ENCODE measurements around the gene TMC1.
A peak's percentile ranks its signal among the peaks of the same experiment; 100 is the strongest.

The TMC1 gene

DNA sequence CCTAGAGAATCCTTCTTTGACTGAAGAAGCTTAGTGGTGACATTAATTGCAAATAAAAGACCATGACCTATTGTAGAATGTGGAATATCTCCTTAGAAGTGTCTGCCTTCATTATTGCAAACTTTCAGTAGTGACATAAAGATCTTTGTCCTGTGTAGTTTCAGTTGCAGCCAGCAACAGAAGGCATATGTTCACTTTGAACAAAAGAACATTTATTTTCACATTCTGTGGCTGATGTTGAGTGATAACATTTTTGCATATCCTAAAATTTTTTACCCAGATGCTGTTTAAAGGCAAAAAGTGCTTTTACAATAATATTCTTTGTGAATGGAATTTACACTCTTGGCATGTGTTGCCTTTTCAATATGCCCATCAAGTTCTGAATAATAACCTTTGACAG lies 165.9 kb downstream of the TMC1 start:
- DNase-seq: no peak

DNA sequence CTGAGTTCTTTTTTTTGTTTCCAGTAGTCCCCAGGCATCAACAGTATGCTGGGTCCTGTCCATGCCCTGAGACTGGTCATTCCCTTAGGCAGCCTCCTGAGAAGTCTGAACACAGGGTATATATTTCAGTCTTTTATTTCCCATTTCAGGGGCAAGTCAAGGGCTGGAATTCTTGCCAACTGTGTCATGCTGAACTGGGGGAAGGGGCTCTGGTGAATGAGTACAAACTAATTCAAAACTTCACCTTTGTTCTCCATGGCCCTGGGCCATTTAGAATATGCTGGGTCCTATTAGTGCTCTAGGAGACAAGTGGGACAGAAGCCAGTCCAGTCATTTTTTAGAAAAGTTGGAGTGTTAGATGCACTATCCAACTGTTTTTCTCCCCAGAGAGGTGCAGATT lies 170.3 kb downstream of the TMC1 start:
- DNase-seq: no peak

DNA sequence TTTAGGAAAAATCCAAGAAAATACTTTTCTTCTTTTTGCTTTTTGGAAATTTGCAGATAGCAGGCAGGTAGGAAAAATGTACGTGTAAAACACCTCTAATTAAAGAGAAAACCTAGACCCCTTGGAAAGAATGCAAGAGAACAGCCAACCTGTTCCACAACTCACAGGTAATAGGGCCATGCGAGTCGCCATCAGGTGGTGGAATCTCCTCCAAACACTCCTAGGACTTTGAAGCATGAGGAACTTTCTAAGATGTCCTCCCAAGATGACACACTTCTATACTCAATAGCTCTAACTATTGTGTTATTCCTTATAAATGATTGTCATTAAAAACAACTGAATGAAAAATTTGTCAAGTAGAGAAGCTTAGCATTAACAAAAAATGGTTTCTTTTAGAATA lies 174.0 kb downstream of the TMC1 start:
- DNase-seq: no peak

DNA sequence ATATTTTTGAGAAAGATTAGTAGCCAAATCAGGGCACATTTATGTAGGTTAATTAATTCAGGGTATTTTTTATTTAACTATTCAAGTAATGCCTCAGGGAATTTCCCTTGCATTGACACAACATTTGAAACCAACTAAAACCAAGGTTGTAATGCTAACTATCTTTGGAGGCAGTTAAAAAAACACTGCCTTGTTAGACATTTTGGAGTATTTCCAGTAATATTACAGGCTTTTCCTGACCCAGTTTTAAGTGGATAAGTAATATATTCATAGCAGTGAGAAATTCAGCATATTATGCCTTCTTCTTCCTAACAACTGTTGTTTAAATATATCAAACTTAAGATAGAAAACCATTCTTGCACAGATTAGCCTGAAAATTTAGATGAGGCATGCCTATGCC lies 175.1 kb downstream of the TMC1 start:
- DNase-seq: no peak

DNA sequence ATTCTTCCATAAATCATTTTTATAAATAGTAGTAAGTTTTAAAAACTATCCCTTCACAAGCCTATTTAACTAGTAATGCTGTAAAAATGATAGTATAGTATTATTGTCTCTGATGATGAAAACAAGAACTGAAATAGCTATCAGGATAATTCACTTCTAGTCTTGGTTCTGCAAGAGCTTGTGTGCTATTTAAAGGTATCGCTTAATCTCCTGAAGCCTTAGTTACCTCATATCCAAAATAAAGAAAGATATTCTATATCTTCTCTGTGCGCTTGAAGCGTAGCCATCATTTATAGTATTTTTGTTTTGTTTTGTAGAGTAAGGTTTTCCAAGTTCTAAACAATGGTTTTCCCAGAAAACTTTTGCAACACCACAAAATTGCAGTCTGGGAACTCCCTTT lies 180.1 kb downstream of the TMC1 start:
- no peak for DNase-seq

DNA sequence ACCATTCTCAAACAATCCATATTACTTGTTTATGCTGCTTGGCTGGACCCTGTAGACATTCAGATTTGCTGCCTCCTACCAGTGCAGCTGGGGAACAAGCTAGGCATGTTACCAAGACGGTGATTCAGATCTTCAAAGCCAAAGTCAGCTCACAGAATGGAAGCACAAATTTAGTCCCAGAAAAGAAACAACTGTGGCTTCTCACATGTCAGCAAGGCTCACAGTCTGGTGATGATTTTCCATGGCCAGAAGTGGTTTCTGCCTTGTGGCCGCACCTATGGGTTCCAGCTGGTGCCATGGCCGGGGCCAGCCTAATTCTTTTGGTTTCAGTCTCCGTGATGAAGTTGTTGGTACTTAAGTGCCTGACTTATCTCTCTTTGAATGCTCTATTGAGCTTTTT lies 182.2 kb downstream of the TMC1 start:
- no peak for DNase-seq

DNA sequence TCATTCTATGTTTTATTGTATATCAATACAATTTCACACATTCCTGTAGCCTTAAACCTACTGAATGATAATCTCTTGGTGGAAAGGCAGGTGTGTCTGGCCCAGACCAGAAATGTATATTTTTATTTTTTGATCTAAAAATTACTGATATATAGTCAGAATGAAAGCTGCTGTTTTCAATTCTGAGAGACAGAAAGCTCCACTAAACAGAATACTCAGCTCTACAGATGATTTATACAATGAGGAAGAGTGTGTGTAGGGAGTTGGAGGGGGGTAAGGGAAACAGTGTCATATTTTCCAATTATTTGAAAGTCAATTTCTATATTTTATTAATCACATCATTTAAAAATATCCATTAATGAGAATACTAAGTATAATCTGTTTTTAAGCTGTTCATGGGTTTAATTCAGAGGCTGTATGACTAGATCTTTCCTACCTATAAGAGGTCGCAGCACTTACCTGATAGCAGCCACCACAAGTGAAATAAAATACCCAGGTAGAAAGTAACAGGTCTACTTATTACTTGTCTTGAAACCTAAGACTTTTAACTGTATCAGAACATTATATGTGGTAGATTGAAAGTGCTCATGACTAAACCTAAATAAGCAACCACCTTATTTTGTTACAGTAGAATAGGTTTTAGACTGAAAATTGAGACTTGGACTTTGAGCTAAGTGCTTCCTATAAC lies 183.4 kb downstream of the TMC1 start:
- DNase-seq: no peak

DNA sequence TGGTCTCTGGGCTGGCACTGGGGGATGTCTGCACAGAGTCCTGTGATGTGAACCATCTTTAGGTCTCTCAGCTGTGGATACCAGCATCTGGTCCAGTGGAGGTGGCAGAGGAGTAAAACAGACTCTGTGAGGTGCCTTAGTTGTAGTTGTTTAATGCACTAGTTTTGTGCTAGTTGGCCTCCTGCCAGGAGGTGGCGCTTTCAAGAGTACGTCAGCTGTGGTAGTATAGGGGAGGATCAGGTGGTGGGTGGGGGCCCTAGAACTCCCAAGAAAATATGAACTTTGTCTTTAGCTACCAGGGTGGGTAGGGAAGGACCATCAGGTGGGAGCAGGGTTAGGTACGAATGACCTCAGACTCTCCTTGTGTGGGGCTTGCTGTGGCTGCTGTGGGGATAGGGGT lies 197.1 kb downstream of the TMC1 start:
- DNase-seq: no peak

DNA sequence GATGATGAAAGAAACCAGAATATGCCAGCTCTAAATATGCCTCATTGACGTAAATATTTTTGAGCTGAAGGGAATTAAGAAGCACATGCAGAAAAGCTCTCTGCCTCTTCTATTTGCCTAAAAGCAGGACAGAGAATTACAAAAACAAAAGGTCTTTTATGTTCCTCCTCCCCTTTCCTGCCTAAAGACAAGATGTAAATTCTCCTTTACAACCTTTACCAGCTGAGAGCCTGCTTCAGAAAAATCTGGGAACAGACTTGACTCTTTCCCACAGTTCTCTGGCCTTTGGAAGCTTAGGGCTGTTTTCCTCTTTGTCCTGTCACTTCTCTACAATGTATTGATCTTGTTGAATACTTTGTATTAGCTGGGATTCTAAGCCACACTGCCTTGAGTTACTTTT lies 199.7 kb downstream of the TMC1 start:
- no peak for DNase-seq

DNA sequence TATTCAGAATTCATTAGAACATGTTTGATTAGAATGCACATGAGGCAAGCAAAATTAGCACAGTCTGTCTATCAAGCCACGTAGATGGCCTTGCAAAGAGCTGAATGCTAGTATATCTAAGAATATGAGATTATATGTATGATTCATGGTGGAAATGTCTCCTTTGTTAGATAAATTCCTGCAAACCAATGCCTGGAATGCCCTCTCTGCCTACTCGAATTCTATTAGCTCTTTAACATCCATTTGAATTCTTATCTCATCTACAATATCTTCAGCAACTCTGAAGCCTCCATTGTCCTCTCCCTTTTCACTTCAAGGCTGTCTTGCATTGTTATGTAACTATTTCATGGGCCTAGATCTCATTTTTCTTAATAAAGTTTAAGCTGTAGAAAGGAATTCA lies 205.5 kb downstream of the TMC1 start:
- no peak for DNase-seq

DNA sequence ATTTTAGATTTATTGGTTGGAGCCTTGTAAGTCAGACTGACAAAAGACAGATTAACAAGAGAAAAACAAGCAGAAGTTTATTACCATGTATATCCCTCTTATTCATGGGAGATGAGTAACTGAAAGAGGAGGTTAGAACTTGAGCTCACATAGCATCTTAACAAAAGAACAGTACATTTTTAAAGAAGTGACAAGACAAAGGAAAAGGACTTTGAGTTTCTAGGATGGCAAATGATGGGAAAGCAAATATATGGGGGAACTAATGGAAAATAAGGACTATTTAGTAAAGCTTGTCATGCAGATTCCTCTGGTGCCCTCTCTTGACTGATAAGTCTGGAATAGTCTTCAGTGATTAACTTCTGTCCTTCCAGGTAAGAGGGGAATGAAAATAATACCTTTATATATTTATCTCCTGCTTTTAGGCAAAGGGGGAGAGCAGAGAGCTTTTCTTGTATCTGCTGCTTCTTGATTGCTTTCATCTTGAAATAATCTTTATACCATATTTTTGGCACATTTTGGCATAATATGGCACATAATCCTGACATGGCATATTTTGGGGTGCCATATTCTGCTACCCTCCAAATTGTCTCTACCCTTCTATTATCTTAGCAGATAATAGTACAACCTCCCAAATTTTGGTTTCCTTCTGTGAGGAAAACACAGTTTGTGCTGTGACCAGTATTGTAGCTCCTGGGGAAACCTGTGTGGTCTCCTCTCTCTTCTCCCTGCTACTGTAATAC lies 206.8 kb downstream of the TMC1 start:
- no peak for DNase-seq

DNA sequence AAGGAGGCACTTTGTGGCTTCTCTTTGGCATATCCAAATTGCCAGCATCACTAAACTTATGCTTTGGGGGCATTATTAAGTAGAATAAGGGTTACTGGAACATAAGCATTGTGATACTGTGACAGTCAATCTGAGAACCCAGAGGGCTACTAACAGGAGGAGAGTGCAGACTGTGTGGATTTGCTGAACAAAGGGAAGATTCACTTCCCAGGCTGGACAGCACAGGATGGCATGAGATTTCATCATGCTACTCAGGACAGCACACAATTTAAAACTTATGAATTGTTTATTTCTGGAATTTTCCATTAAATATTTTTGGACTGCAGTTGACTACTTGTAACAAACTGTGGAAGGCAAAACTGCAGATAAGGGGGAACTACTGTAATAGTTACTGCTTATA lies 212.5 kb downstream of the TMC1 start:
- DNase-seq: no peak

DNA sequence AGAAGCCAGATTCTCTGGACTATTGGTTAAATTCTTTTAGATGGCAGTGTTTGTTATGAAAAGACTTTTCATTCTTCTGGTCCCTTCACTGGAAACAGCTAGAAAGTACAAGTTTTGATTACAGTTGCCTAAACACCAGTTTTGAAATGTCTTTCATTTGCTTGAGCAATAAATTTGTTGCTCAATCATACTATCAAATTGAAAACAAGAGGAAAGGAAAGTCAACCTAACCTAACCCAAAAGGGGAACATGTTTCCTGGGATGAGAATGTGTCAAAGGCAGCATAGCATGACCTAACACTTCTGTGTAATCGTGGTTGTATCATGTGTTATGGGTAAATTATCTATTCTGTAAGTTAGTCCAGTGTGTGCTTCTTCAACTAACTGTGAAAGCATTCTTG lies 213.2 kb downstream of the TMC1 start:
- DNase-seq: no peak

DNA sequence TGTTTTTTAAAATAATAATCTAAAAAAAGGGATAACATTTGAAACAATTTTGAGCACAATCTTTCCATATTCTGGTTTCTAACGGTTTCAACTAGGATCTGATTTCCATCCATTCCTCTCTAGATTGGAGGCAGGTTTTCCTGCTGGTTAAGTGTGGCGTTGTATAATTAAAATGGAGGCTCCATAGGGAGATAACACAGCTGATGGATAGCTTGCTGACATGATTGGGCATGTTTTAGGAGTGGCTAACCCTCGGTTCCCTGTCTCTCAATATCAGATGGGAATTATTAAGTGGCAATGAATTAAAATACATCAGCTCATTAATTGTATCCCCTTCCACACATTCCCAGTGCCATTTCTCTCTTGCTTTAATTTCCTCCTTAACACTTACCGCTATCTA lies 222.4 kb downstream of the TMC1 start:
- no peak for DNase-seq

DNA sequence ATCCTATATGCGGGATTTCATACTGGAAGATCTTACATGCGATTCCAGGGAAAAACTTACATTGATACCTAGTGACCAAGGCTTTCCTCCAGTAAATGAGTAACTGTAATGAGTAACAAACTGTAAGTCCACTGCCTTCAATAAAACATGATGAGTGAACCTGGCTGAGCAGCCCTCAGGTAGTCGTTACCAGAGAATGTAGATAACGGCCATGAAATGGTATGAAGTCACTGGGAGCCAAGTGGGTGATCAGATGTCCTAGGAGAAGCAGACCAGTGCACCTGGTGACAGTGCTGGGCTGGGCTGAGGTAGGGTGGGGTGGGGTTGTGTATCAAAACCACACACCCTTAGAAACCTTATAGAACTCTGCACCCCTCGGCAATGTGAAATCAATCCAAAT lies 227.9 kb downstream of the TMC1 start:
- DNase-seq: peak; percentile 11

DNA sequence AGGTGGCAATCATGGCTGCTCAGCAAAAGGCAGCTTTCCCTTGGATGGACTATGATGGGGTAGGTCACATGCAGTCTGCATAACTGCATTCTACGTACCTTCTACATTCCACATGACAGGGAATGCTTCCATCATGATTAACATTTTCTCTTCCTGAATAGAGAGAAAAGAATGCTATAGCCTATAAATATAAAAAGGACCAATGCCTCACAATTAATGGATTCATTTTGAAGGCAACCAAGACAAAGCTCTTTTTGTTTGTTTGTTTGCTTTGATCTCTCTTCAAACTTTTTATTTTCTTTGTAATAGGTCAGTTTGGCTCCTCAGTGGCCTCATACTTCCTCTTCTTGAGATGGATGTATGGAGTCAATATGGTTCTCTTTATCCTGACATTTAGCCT lies 230.1 kb downstream of the TMC1 start:
- DNase-seq: no peak

DNA sequence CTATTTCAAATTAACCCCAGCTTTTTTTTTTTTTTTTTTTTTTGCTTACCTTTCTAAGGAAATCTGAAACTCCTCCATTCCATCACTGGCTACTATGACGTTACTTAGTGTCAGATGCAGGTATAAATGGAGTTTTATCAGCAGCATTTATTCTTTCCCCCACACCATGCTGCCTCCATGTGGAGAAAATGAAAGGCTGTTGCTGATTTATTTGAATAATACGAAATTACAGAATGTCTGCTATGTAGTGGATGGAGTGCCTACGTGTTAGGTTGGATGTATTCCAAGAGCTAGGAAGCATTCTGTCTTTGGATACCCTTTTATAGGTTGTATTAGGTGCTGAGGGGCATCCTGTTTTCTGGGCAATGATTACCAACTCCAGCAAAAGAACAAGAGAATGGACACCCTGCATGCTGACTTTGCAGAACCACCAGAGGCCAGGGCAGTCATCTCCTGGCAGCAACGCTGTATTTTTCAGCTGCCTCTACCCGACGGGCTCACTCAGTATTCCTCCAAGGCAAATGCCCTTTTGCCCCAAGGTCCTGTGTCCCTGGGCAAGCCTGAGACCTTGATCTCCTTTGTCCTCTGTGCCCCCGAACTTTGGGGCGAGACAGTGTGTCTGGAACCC lies 232.0 kb downstream of the TMC1 start:
- DNase-seq: no peak

DNA sequence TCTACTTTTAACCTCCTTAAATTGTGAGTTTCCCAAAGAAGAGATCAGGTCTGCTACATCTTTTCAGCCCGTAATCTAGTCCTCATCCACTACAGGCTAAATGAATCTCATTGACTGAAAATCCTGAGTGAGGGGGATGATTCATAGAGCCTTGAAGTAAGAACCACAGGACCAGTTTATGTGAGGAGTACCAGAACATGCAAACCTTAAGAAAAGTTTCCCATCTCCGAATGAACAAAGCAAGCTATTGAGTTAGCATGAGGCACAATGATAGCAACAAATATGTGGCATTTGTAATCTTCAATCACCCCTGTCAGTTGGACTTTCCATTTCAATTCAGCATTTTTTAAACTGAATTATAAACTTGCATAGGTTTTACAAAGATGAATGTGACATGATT lies 234.4 kb downstream of the TMC1 start:
- DNase-seq: no peak

DNA sequence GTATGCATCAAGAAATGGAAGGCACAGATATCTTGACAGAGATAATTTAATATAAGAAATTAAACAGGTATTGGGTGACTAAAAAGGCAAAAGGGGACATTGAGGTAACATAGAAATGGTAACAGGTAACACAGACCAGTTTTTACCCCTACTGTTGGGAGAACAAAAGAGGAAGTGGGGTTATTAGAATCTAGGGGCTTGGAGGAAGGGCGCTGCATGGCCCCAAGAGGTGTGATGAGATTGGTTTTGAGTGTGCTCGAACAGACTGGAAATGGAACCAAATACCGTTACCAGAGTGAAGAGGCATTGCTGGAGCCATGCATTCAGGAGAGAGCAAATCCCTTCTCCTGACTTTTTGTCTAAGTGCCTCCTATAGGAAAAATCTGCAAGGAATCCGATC lies 237.5 kb downstream of the TMC1 start:
- no peak for DNase-seq

DNA sequence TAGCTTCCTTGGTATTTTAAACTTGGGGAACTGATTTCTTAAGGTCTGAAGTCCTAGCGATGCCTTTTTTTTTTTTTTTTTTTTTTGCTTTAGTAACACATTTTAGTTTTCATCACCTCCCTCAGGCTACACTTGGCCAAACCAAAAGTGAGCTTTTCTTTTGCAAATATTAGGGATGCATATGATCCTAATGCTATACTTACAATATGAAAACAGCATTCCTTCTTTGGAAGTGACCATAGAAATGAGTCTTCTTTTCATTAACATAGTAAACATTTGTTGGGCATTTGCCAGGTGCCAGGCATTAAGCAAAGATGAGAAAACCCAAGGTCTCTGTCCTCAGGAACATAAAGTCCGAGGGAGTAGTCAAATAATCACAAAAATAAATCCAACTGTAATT lies 241.6 kb downstream of the TMC1 start:
- DNase-seq: no peak

DNA sequence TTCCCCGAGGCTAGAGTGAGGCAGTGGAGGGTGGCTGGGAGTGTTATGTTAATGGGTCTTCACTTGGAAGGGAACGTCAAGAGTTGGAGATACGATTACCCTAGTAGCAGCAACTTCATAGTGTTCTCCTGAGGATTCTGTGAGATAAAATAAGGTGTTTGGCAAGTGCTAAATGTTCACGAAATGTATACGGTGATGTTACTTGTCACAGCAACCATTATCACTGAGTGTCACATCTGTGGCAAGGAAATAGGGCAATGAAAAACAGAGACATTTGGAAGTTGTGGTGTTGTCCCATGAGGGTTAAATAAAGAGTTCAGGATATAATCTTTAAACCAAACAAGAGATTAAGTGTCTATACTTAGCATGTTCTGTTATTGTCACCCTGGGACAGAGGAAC lies 248.1 kb downstream of the TMC1 start:
- DNase-seq: no peak

DNA sequence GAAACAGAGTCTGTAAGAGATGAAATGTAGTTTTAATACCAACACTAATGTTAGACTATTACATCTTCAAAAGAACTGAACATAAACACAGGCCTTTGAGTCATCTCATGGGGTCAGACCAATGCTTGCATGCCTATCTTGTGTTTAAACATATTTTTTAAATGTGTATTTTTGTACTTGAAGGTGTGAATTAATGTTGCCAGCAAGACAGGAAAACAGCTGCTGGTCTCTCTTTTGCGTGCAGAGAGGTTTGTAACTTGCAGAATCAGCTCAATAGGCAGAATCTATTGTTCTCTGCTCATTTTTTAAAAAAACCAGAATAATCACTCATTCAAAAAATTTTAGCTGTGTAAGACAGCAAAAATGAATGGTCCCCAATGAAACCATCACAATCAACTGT lies 251.3 kb downstream of the TMC1 start:
- DNase-seq: no peak

DNA sequence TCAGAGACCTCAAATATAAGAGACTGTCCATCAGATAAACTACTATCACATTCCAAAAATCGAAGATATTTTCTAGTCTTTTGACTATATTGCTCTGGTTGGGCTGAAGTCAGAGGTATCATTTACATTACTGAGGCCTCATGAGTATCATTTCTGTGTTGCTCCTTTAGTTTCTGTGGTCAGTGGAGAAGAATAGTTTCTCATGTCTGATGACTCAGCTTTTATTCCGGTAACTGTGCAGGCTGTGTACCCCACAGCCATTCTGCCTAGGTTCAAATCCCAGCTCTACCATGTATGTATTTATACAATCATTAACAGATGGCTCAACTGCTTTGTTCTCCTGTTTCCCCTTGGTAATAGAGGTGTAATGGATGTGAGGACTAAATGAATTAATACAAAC lies 252.2 kb downstream of the TMC1 start:
- no peak for DNase-seq

DNA sequence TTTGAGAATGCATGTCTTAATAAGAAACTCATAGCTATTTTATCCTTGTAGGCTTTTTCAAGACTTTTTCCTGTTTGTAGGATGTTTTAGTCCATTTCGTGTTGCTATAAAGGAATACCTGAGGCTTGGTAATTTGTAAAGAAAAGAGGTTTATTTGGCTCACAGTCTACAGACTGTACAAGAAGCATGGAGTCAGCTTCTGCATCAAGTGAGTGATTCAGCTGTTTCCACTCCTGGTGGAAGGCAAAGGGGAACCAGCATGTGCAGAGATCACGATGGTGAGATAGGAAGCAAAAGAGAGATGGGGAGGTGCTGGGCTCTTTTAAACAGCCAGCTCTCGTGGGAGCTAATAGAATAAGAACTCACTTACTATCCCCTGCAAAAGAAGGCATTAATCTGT lies 254.2 kb downstream of the TMC1 start:
- no peak for DNase-seq

DNA sequence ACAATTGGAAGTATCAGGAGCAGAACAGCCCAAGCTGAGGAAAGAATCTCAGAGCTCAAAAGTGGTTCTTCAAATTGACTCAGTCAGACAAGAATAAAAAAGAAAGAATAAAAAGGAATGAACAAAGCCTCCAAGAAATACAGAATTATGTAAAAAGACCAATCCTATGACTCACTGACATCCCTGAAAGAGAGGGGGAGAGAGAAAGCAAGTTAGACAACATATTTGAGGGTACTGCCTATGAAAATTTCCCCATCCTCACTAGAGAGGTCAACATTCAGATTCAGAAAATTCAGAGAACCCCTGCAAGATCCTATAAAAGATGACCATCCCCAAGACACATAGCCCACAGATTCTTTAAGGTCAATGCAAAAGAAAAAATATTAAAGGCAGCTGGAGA lies 258.2 kb downstream of the TMC1 start:
- no peak for DNase-seq
